ENCODE results near the gene MFGE8.

- no peak for TF ChIP-seq CTCF (IDR thresholded peaks at IDR 0.05)
- no peak for TF ChIP-seq POLR2A (IDR thresholded peaks at IDR 0.05)
These were observed 4.2 kb downstream of the MFGE8 start for GRCh38 chr15:88908697-88909621.
